HFF-Myc (cell line): ENCODE results near the gene IFT122.
"Not testable (repeated sequence)": the region's sequence is repeated elsewhere in the genome, so short reads cannot be mapped to it uniquely, and the experiment has no call there.

Experiments
- DNase-seq: peaks from one replicate; pipeline ENCODE4 v3.0.0-alpha.2; 2011; ENCODE audit warnings: low read depth; ENCODE audit errors: extremely low read depth
- H3K4me3 ChIP-seq: replicated peaks from 2 replicates; pipeline ENCODE4 v1.5.1; 2011; ENCODE audit warnings: low read depth, mild to moderate bottlenecking, control low read depth, low read length
- CTCF ChIP-seq: IDR thresholded peaks from 2 replicates; pipeline ENCODE4 v1.5.1; 2012; ENCODE audit warnings: mild to moderate bottlenecking, low read depth, low read length, control low read depth; ENCODE audit errors: missing control alignments

IFT122 gene

GRCh38 chr3:129482721-129483120 lies 42.7 kb downstream of the IFT122 start:
- H3K4me3 ChIP-seq, result no peak overlapping the region
- no peak for DNase-seq
- peak; percentile 44 for TF ChIP-seq CTCF

- no peak for DNase-seq
- H3K4me3 ChIP-seq, result no peak overlapping the region
- no peak for TF ChIP-seq CTCF
These were observed 43.8 kb downstream of the IFT122 start for GRCh38 chr3:129483870-129484269.

- H3K4me3 ChIP-seq, DNase-seq: not testable (repeated sequence)
These were observed 45.1 kb downstream of the IFT122 start for GRCh38 chr3:129485146-129485545.

GRCh38 chr3:129485721-129486663 lies 46.0 kb downstream of the IFT122 start:
- no peak overlapping the region for H3K4me3 ChIP-seq
- peak; percentile 52 for DNase-seq
- no peak for TF ChIP-seq CTCF

GRCh38 chr3:129486664-129487035 lies 46.6 kb downstream of the IFT122 start:
- no peak for TF ChIP-seq CTCF
- no peak for DNase-seq
- no peak overlapping the region for H3K4me3 ChIP-seq

- no peak for DNase-seq
- no peak for TF ChIP-seq CTCF
- no peak overlapping the region for H3K4me3 ChIP-seq
These were observed 47.3 kb downstream of the IFT122 start for GRCh38 chr3:129487183-129487867.

GRCh38 chr3:129487868-129488335 lies 47.9 kb downstream of the IFT122 start:
- not testable (repeated sequence) for H3K4me3 ChIP-seq, DNase-seq

- not testable (repeated sequence) for DNase-seq, H3K4me3 ChIP-seq
These were observed 49.2 kb downstream of the IFT122 start for GRCh38 chr3:129489258-129489657.
